ENCODE results near the gene BNIP1.

DNA sequence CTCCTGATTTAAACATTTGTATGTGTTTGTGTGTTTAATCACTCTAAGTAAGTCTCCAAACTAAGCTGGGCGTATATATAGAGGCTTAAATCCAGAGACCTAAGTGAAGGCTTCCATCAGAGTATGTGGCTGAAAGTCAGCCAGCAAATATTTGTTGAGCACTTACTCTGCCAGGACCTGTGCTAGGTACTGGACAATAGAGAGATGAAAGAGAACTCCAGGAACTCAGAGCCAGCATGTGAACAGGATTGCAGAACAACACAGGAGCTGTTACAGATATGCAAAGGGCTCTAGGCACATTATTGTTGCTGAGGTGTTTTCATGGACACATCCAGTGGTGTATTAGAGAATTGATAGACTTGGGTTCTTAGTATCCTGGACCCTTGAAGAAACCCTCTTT, 4.7 kb upstream of the BNIP1 start:
- TF ChIP-seq, protein P1, sequence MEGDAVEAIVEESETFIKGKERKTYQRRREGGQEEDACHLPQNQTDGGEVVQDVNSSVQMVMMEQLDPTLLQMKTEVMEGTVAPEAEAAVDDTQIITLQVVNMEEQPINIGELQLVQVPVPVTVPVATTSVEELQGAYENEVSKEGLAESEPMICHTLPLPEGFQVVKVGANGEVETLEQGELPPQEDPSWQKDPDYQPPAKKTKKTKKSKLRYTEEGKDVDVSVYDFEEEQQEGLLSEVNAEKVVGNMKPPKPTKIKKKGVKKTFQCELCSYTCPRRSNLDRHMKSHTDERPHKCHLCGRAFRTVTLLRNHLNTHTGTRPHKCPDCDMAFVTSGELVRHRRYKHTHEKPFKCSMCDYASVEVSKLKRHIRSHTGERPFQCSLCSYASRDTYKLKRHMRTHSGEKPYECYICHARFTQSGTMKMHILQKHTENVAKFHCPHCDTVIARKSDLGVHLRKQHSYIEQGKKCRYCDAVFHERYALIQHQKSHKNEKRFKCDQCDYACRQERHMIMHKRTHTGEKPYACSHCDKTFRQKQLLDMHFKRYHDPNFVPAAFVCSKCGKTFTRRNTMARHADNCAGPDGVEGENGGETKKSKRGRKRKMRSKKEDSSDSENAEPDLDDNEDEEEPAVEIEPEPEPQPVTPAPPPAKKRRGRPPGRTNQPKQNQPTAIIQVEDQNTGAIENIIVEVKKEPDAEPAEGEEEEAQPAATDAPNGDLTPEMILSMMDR (IDR thresholded peaks at IDR 0.05; ENCODE audit: insufficient read depth, low read depth, low read length), result no peak
- TF ChIP-seq EZH2 (IDR thresholded peaks at IDR 0.05; ENCODE audit: insufficient read depth, low read length), result no peak
